Measurements from ENCODE around the gene RPRD1B.

RPRD1B gene, protein sequence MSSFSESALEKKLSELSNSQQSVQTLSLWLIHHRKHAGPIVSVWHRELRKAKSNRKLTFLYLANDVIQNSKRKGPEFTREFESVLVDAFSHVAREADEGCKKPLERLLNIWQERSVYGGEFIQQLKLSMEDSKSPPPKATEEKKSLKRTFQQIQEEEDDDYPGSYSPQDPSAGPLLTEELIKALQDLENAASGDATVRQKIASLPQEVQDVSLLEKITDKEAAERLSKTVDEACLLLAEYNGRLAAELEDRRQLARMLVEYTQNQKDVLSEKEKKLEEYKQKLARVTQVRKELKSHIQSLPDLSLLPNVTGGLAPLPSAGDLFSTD

DNA sequence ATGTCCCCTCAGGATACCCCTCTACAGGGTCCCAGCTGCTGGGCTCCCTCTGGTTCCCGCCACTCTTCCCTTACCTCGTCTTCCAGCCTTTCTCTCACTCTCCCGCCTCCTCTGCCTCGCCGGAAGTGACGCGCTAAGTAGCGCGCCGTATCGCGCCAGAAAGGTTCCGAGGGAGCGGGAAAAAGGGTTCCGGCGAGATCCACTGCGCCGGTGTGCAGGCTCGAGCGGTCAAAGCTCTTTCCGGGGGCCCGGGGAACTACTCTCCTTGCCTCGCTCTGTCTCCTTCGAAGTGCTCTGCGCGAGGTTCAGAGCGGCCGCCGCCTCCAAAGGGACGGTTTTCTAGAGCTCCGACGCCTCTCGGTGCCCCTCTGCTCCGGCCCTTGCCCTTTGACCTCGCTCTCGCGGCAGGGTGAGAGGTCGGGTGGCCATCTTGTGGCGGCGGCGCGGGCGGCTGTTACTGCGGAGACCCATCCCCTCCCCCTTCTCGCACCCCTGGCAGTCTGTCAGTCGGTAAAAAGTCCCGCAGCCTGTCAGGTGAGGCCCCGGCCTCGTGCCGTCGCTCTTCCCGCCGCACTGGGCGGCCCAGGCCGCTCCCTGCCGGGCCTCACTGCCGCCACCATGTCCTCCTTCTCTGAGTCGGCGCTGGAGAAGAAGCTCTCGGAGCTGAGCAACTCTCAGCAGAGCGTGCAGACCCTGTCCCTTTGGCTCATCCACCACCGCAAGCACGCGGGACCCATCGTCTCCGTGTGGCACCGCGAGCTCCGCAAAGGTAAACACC, at the start of gene RPRD1B, which contains the start of gene TTI1:
Gene RPRD1B, plus strand, starts transcription at position 417 of the 778 bp plus-strand sequence. Its CDS starts 202 bp downstream, at position 619.
Gene TTI1, minus strand, starts transcription at position 127 of the 778 bp plus-strand sequence. CDS start 19,640 bp downstream, outside the sequence.
- Histone ChIP-seq H3K79me2 (ENCODE audit: insufficient read depth, low read length) (peaks cover 100% of the 10 kb centered on the region), H3K36me3 (ENCODE audit: insufficient read depth, low read length) (no peaks in the 10 kb centered on the region), H3K4me2 (ENCODE audit: low read depth, low read length, poor library complexity, severe bottlenecking) (peak within 1 kb of the TSS; percentile 85), H3F3A (ENCODE audit: low read depth) (no peaks in the 10 kb centered on the region), H3K9me3 (ENCODE audit: insufficient read depth, low read depth, low read length) (no peaks in the 10 kb centered on the region), H3K27me3 (ENCODE audit: insufficient read depth, low read length, poor library complexity, severe bottlenecking) (no peaks in the 10 kb centered on the region), H3K9me2 (replicated peaks; ENCODE audit: low read depth, low read length) (no peaks in the 10 kb centered on the region), H3K4me3 (ENCODE audit: low read length, poor library complexity, severe bottlenecking) (peak within 1 kb of the TSS; percentile 95), H3K9ac (ENCODE audit: low read depth, low read length, poor library complexity, severe bottlenecking) (peak within 1 kb of the TSS; percentile 95), H3K4me1 (ENCODE audit: insufficient read depth, low read length, poor library complexity, severe bottlenecking) (peaks cover 59% of the 10 kb centered on the region), H2AFZ (ENCODE audit: low read length) (peak within 1 kb of the TSS; percentile 87), H4K20me1 (ENCODE audit: insufficient read depth, low read length, poor library complexity, severe bottlenecking) (peaks cover 32% of the 10 kb centered on the region)
- TF ChIP-seq EZH2phosphoT487 (IDR thresholded peaks at IDR 0.05; ENCODE audit: borderline replicate concordance) (no peak), CTCF (conservative IDR thresholded peaks at IDR 0.05; ENCODE audit: low read length) (no peak)

- Histone ChIP-seq H2AFZ (ENCODE audit: low read length) (no peak overlapping the region), H3K79me2 (ENCODE audit: insufficient read depth, low read length) (no peaks in the 10 kb centered on the region), H3K36me3 (ENCODE audit: insufficient read depth, low read length) (peaks cover 16% of the 10 kb centered on the region; the same call in 1 of the 2 replicates), H3K4me1 (ENCODE audit: insufficient read depth, low read length, poor library complexity, severe bottlenecking) (no peaks in the 10 kb centered on the region), H3K9ac (ENCODE audit: low read depth, low read length, poor library complexity, severe bottlenecking) (no peak overlapping the region), H3K9me3 (ENCODE audit: insufficient read depth, low read depth, low read length) (no peaks in the 10 kb centered on the region), H4K20me1 (ENCODE audit: insufficient read depth, low read length, poor library complexity, severe bottlenecking) (no peaks in the 10 kb centered on the region), H3K27me3 (ENCODE audit: insufficient read depth, low read length, poor library complexity, severe bottlenecking) (no peaks in the 10 kb centered on the region), H3K4me3 (ENCODE audit: low read length, poor library complexity, severe bottlenecking) (no peak overlapping the region), H3K9me2 (replicated peaks; ENCODE audit: low read depth, low read length) (no peaks in the 10 kb centered on the region), H3K4me2 (ENCODE audit: low read depth, low read length, poor library complexity, severe bottlenecking) (no peak overlapping the region), H3F3A (ENCODE audit: low read depth) (no peaks in the 10 kb centered on the region)
- TF ChIP-seq EZH2phosphoT487 (IDR thresholded peaks at IDR 0.05; ENCODE audit: borderline replicate concordance) (no peak), CTCF (conservative IDR thresholded peaks at IDR 0.05; ENCODE audit: low read length) (no peak)
Measured at GRCh38 chr20:37984018-37984785, 49.3 kb upstream of the RPRD1B start.

GRCh38 chr20:37986044-37986858, 47.3 kb upstream of the RPRD1B start:
- no peaks in the 10 kb centered on the region for H3K27me3 ChIP-seq (ENCODE audit: insufficient read depth, low read length, poor library complexity, severe bottlenecking)
- TF ChIP-seq EZH2phosphoT487 (IDR thresholded peaks at IDR 0.05; ENCODE audit: borderline replicate concordance) = no peak
- TF ChIP-seq CTCF (conservative IDR thresholded peaks at IDR 0.05; ENCODE audit: low read length) = no peak
- no peaks in the 10 kb centered on the region for H3K9me3 ChIP-seq (ENCODE audit: insufficient read depth, low read depth, low read length)
- no peak overlapping the region for H3K9ac ChIP-seq (ENCODE audit: low read depth, low read length, poor library complexity, severe bottlenecking)
- no peaks in the 10 kb centered on the region for H3F3A ChIP-seq (ENCODE audit: low read depth)
- no peaks in the 10 kb centered on the region for H4K20me1 ChIP-seq (ENCODE audit: insufficient read depth, low read length, poor library complexity, severe bottlenecking)
- no peak overlapping the region for H3K4me3 ChIP-seq (ENCODE audit: low read length, poor library complexity, severe bottlenecking)
- peaks cover 20% of the 10 kb centered on the region for H3K36me3 ChIP-seq (ENCODE audit: insufficient read depth, low read length)
- no peak overlapping the region for H3K4me2 ChIP-seq (ENCODE audit: low read depth, low read length, poor library complexity, severe bottlenecking)
- no peak overlapping the region for H2AFZ ChIP-seq (ENCODE audit: low read length)
- H3K79me2 ChIP-seq (ENCODE audit: insufficient read depth, low read length) = no peaks in the 10 kb centered on the region
- H3K4me1 ChIP-seq (ENCODE audit: insufficient read depth, low read length, poor library complexity, severe bottlenecking) = peaks cover 20% of the 10 kb centered on the region
- H3K9me2 ChIP-seq (replicated peaks; ENCODE audit: low read depth, low read length) = no peaks in the 10 kb centered on the region
